ENCODE data around the gene ZDHHC12.
A peak's percentile ranks its signal among the peaks of the same experiment; 100 is the strongest.
"Not testable (repeated sequence)": the region's sequence is repeated elsewhere in the genome, so short reads cannot be mapped to it uniquely, and the experiment has no call there.

ZDHHC12 gene

GRCh38 chr9:128702949-128703615 lies 20.8 kb downstream of the ZDHHC12 start:
- H3K27ac ChIP-seq (ENCODE audit: low read depth, low read length): peak overlapping the region; percentile 40
- H3K36me3 ChIP-seq (ENCODE audit: control insufficient read depth, insufficient read depth, low read length): no peaks in the 10 kb centered on the region
- H3K9ac ChIP-seq (ENCODE audit: low read length): no peak overlapping the region
- H3K4me1 ChIP-seq (ENCODE audit: control insufficient read depth, insufficient read depth, low read length): peaks cover 2% of the 10 kb centered on the region
- peak overlapping the region; percentile 63 for H3K4me3 ChIP-seq (ENCODE audit: low read length)
- H3K27me3 ChIP-seq (ENCODE audit: control insufficient read depth, insufficient read depth, low read length): no peaks in the 10 kb centered on the region

DNA sequence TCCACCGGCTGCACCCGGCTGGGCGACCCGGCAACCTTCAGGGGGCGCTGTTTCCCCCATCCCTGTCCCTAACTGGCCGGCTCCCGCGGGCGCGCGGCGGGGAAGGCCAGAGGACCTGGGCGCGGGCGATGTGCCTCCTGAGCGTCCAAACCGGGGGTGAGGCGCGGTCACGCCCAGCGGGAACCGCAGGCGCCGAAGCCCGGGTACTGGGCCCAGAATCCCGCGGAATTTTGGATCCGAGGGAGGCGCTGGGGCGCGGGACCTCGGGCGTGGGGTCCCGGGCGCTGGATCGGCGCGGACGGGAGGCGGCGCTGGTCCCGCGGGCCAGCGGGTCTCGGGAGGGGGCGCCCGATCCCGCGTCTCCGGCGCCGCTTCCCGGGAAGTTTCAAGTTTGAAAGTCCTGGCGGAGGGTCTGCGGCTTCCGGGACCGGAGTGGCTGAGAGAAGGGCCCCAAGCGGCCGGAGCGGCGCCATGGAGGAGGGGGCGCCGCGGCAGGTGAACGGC lies 21.4 kb downstream of the ZDHHC12 start, which contains the start of gene PKN3:
PKN3 (plus strand) TSS at position 59 of the 504 bp plus-strand sequence; CDS start at position 472, 413 bp downstream.
- H3K9ac ChIP-seq (ENCODE audit: low read length): no peak within 1 kb of the TSS
- H3K27ac ChIP-seq (ENCODE audit: low read depth, low read length): peak within 1 kb of the TSS; percentile 40
- peaks cover 2% of the 10 kb centered on the region for H3K4me1 ChIP-seq (ENCODE audit: control insufficient read depth, insufficient read depth, low read length)
- no peaks in the 10 kb centered on the region for H3K27me3 ChIP-seq (ENCODE audit: control insufficient read depth, insufficient read depth, low read length)
- peak within 1 kb of the TSS; percentile 63 for H3K4me3 ChIP-seq (ENCODE audit: low read length)
- H3K36me3 ChIP-seq (ENCODE audit: control insufficient read depth, insufficient read depth, low read length): no peaks in the 10 kb centered on the region

DNA sequence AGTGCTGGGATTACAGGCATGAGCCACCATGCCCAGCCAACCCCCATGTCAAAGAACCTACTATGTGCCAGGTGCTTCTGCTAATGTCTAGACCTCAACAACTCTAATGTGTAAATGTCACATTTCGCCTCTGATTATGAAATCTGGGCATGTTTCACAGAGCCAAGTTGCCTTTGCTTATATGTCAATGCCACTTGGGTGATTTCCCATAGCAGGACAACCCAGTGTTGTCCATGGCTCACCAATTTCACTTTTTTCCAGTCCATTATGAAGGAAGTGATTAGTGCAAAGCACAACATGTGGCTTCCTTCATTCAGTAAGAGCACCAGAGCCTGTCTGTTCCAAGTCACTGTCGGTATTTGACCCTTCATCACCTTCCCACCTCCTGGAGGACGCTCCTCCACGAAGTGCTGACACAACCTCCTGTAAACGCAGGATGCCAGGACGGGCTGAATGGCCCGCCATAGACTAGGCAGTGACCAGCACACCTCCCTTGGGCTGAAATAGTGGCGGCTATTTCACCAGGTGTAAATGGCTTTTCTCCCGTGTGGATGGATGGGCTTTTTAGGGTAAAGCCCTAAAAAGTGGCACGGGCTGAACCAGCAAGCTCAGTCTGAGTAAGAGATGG lies 22.6 kb downstream of the ZDHHC12 start:
- no peak overlapping the region for H3K27ac ChIP-seq (ENCODE audit: low read depth, low read length)
- no peak overlapping the region for H3K9ac ChIP-seq (ENCODE audit: low read length)
- no peaks in the 10 kb centered on the region for H3K27me3 ChIP-seq (ENCODE audit: control insufficient read depth, insufficient read depth, low read length)
- peaks cover 2% of the 10 kb centered on the region for H3K4me1 ChIP-seq (ENCODE audit: control insufficient read depth, insufficient read depth, low read length)
- H3K36me3 ChIP-seq (ENCODE audit: control insufficient read depth, insufficient read depth, low read length): no peaks in the 10 kb centered on the region
- no peak overlapping the region for H3K4me3 ChIP-seq (ENCODE audit: low read length)

DNA sequence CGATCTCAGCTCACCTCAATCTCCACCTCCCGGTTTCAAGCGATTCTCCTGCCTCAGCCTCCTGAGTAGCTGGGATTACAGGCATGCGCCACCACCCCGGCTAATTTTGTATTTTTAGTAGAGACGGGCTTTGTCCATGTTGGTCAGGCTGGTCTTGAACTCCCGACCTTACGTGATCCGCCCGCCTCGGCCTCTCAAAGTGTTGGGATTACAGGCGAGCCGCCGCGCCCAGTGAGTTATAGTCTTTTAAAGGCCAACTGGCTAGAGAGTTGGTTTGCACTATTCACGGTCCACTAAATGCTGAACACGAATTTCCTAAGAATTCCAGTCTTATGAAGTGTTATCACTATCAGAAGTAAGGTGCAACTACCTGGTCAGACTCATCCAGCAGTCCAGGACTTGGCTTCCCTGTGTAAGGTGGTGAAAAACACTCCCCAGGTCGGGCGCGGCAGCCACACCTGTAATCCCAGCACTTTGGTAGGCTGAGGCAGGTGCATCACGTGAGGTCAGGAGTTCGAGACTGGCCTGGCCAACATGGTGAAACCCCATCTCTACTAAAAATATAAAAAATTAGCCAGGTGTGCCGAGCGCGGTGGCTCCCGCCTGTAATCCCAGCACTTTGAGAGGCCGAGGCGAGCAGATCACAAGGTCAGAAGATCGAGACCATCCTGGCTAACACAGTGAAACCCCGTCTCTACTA lies 24.7 kb downstream of the ZDHHC12 start:
- H3K27me3 ChIP-seq (ENCODE audit: control insufficient read depth, insufficient read depth, low read length); H3K4me3 ChIP-seq (ENCODE audit: low read length); H3K27ac ChIP-seq (ENCODE audit: low read depth, low read length); H3K9ac ChIP-seq (ENCODE audit: low read length); H3K36me3 ChIP-seq (ENCODE audit: control insufficient read depth, insufficient read depth, low read length); H3K4me1 ChIP-seq (ENCODE audit: control insufficient read depth, insufficient read depth, low read length): not testable (repeated sequence)

DNA sequence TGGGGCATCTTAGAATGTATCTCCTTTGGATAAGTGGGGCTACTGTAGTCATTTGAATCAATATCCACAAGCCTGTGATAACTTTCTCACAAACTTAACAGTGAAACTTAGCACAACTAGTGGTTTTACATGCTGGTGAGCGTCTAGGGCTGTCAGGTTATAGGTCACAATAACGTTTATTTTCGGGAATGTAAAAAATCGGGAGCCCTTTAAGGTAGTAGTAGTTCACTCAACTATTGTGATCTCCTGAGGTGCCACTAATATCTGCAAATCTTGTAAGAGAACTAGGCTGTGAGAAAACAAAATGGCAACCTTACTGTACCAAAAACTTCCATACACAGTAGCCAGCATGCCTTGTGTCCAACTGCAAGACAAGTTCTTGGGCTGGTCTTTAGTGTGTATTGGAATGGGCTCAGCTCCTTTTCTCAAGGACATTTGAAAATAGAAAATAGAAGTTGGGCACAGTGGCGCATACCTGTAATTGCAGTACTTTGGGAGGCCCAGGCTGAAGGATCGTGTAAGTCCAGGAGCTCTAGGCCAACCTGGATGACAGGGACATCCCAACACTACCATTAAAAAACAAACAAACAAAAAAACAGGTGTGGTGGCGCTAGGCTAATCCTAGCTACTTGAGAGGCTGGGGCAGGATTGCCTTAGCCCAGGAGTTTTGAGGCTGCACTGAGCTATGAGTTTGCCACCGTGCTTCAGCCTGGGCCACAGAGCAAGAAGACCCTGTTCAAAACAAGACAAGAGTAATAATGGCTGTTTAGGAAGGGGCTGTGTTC lies 26.8 kb downstream of the ZDHHC12 start:
- Histone ChIP-seq H3K4me3 (ENCODE audit: low read length) (no peak overlapping the region), H3K9ac (ENCODE audit: low read length) (no peak overlapping the region), H3K4me1 (ENCODE audit: control insufficient read depth, insufficient read depth, low read length) (peaks cover 2% of the 10 kb centered on the region), H3K36me3 (ENCODE audit: control insufficient read depth, insufficient read depth, low read length) (peaks cover 8% of the 10 kb centered on the region), H3K27me3 (ENCODE audit: control insufficient read depth, insufficient read depth, low read length) (no peaks in the 10 kb centered on the region), H3K27ac (ENCODE audit: low read depth, low read length) (no peak overlapping the region)

GRCh38 chr9:128694344-128694743 lies 29.6 kb downstream of the ZDHHC12 start:
- Histone ChIP-seq H3K36me3 (ENCODE audit: control insufficient read depth, insufficient read depth, low read length) (peaks cover 8% of the 10 kb centered on the region), H3K27ac (ENCODE audit: low read depth, low read length) (no peak overlapping the region), H3K4me1 (ENCODE audit: control insufficient read depth, insufficient read depth, low read length) (peaks cover 7% of the 10 kb centered on the region), H3K27me3 (ENCODE audit: control insufficient read depth, insufficient read depth, low read length) (no peaks in the 10 kb centered on the region), H3K4me3 (ENCODE audit: low read length) (no peak overlapping the region), H3K9ac (ENCODE audit: low read length) (no peak overlapping the region)

DNA sequence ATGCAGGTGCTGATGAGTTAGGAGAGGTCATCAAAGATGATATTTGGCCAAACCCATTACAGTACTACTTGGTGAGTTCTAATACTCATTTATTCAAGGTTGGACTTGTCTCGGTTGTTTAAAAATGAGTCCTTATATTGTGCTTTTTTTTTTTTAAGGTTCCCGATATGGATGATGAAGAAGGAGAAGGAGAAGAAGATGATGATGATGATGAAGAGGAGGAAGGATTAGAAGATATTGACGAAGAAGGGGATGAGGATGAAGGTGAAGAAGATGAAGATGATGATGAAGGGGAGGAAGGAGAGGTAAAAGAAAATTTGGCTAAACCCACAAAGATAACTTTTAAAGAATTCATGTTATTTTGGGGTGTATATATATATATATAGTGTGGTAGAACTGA lies 30.2 kb downstream of the ZDHHC12 start:
- not testable (repeated sequence) for H3K36me3 ChIP-seq (ENCODE audit: control insufficient read depth, insufficient read depth, low read length); H3K4me1 ChIP-seq (ENCODE audit: control insufficient read depth, insufficient read depth, low read length); H3K9ac ChIP-seq (ENCODE audit: low read length); H3K27me3 ChIP-seq (ENCODE audit: control insufficient read depth, insufficient read depth, low read length); H3K4me3 ChIP-seq (ENCODE audit: low read length); H3K27ac ChIP-seq (ENCODE audit: low read depth, low read length)

DNA sequence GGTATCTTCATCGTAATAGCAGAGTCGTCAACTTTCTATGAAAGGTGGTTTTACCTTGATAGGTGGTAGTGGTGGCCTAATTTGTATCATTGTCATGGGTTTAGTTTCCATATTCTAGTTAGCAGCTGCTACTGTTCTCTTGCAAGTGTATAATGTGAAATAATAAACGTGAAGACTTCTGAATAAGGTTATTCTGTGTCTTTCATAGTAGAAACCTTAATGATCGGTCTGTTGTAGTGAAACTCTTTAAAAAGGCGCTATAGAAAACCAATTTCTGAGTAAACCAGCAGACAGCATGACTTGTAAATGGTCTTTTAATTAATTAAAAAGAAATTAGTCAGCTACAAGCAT lies 33.3 kb downstream of the ZDHHC12 start:
- no peaks in the 10 kb centered on the region for H3K27me3 ChIP-seq (ENCODE audit: control insufficient read depth, insufficient read depth, low read length)
- H3K36me3 ChIP-seq (ENCODE audit: control insufficient read depth, insufficient read depth, low read length): peaks cover 8% of the 10 kb centered on the region
- H3K4me1 ChIP-seq (ENCODE audit: control insufficient read depth, insufficient read depth, low read length): peaks cover 9% of the 10 kb centered on the region
- no peak overlapping the region for H3K27ac ChIP-seq (ENCODE audit: low read depth, low read length)
- H3K4me3 ChIP-seq (ENCODE audit: low read length): peak overlapping the region; percentile 88
- H3K9ac ChIP-seq (ENCODE audit: low read length): peak overlapping the region; percentile 66

GRCh38 chr9:128689820-128690683 lies 33.9 kb downstream of the ZDHHC12 start:
- H3K9ac ChIP-seq (ENCODE audit: low read length): peak overlapping the region; percentile 66
- no peaks in the 10 kb centered on the region for H3K27me3 ChIP-seq (ENCODE audit: control insufficient read depth, insufficient read depth, low read length)
- H3K36me3 ChIP-seq (ENCODE audit: control insufficient read depth, insufficient read depth, low read length): peaks cover 8% of the 10 kb centered on the region
- H3K27ac ChIP-seq (ENCODE audit: low read depth, low read length): no peak overlapping the region
- peak overlapping the region; percentile 88 for H3K4me3 ChIP-seq (ENCODE audit: low read length)
- peaks cover 9% of the 10 kb centered on the region for H3K4me1 ChIP-seq (ENCODE audit: control insufficient read depth, insufficient read depth, low read length)

DNA sequence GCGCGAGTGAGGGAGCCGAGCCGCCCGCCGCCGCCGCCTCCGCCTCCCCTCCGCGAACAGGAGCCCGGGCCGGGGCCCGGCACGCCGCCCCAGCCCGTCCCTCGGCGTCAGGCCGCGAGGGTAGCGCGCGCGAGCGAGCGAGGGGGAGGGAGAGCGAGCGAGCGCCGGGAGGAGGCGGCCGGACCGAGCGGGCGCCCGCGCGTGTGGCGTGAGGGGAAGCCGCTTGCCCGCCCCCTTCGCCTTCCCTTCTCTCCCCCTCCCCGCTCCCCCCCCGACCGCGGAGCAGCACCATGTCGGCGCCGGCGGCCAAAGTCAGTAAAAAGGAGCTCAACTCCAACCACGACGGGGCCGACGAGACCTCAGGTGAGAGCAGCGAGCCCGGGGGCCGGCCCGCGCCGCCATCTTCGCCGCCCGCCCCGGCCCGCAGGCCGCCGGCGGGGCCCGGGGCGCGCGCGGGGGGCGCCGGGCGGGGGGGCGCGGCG lies 34.6 kb downstream of the ZDHHC12 start:
- Histone ChIP-seq H3K36me3 (ENCODE audit: control insufficient read depth, insufficient read depth, low read length) (peaks cover 8% of the 10 kb centered on the region), H3K27me3 (ENCODE audit: control insufficient read depth, insufficient read depth, low read length) (no peaks in the 10 kb centered on the region), H3K4me1 (ENCODE audit: control insufficient read depth, insufficient read depth, low read length) (peaks cover 12% of the 10 kb centered on the region), H3K27ac (ENCODE audit: low read depth, low read length) (peak overlapping the region; percentile 89), H3K9ac (ENCODE audit: low read length) (no peak overlapping the region), H3K4me3 (ENCODE audit: low read length) (peak overlapping the region; percentile 39)

GRCh38 chr9:128688501-128689292 lies 35.2 kb downstream of the ZDHHC12 start, which contains the start of gene SET:
Gene SET (plus strand): TSS chr9:128689222. CDS start chr9:128689583, 361 bp downstream.
- Histone ChIP-seq H3K4me1 (ENCODE audit: control insufficient read depth, insufficient read depth, low read length) (peaks cover 12% of the 10 kb centered on the region), H3K9ac (ENCODE audit: low read length) (peak within 1 kb of the TSS; percentile 13), H3K36me3 (ENCODE audit: control insufficient read depth, insufficient read depth, low read length) (peaks cover 8% of the 10 kb centered on the region), H3K27ac (ENCODE audit: low read depth, low read length) (peak within 1 kb of the TSS; percentile 89), H3K4me3 (ENCODE audit: low read length) (peak within 1 kb of the TSS; percentile 88), H3K27me3 (ENCODE audit: control insufficient read depth, insufficient read depth, low read length) (no peaks in the 10 kb centered on the region)

Data from rectal smooth muscle tissue (tissue), 1 donor.